Naive B cell (primary cell): ENCODE measurements around the gene TMEM213. TPM values are rescaled to one million over a fixed set of nuclear protein-coding genes. Genes with fewer than 3 reads are reported as not detected.

Source experiments
- ATAC-seq, 2 donors: fragments of 150-1000 bp; cut with Tn5 transposase; 2 replicates each; pipeline ENCODE4 v1.10.0; 2021; ENCODE audit warnings: low read depth in 2 of 2, mild to moderate bottlenecking in 2 of 2, moderate library complexity in 2 of 2
- DNase-seq: peaks from one replicate; pipeline ENCODE4 v3.0.0; 2022
- H3K27ac Mint-ChIP-seq, 6 donors: one replicate each; pipeline ENCODE4 v1.8.0; 2020 to 2022; ENCODE audit warnings: mild to moderate bottlenecking in 6 of 6, mixed read lengths in 6 of 6, moderate library complexity in 5 of 6, inconsistent platforms in 2 of 6
- H3K27me3 Mint-ChIP-seq, 3 donors: one replicate each; pipeline ENCODE4 v1.8.0; 2021 to 2022; ENCODE audit warnings: mixed read lengths in 3 of 3, mild to moderate bottlenecking in 1 of 3
- H3K36me3 Mint-ChIP-seq, 2 donors: one replicate each; pipeline ENCODE4 v1.8.0; 2020 to 2022; ENCODE audit warnings: mixed read lengths in 2 of 2, inconsistent platforms in 1 of 2, mild to moderate bottlenecking in 1 of 2
- H3K4me1 Mint-ChIP-seq, 3 donors: one replicate each; pipeline ENCODE4 v1.8.0; 2020 to 2022; ENCODE audit warnings: mixed read lengths in 3 of 3, inconsistent platforms in 1 of 3, mild to moderate bottlenecking in 1 of 3, moderate library complexity in 1 of 3
- H3K4me3 Mint-ChIP-seq, 8 donors: one replicate each; pipeline ENCODE4 v1.8.0; 2020 to 2022; ENCODE audit warnings: mild to moderate bottlenecking in 8 of 8, mixed read lengths in 8 of 8, moderate library complexity in 8 of 8, inconsistent platforms in 2 of 8
- H3K9me3 Mint-ChIP-seq, 7 donors: one replicate each; pipeline ENCODE4 v1.8.0; 2020 to 2022; ENCODE audit warnings: mixed read lengths in 7 of 7, mild to moderate bottlenecking in 5 of 7, inconsistent platforms in 2 of 7, moderate library complexity in 1 of 7
- polyA plus RNA-seq, 6 donors: library from polyadenylated mRNA; unstranded; fragments of 300-500 nt; fragmentation: Illumina TruSeq; gene quantifications; one replicate each; pipeline ENCODE4 v1.2.3, GENCODE V29; 2021; ENCODE audit warnings: low read depth in 6 of 6

Gene TMEM213
- polyA plus RNA-seq, 6 donors from 2014 or later = not detected

- Mint-ChIP-seq H3K4me1 (no peaks in the 10 kb centered on the region), H3K9me3 (no peaks in the 10 kb centered on the region), H3K4me3 (no peak overlapping the region), H3K27ac (no peak overlapping the region), H3K36me3 (no peaks in the 10 kb centered on the region), H3K27me3 (no peaks in the 10 kb centered on the region)
- no peak for ATAC-seq
- DNase-seq = no peak
Measured at GRCh38 chr7:138875794-138876193, 78.0 kb downstream of the TMEM213 start.

- no peaks in the 10 kb centered on the region for H3K4me1 Mint-ChIP-seq
- H3K9me3 Mint-ChIP-seq = no peaks in the 10 kb centered on the region
- no peak overlapping the region for H3K27ac Mint-ChIP-seq
- DNase-seq (no peak), ATAC-seq (no peak)
- no peaks in the 10 kb centered on the region for H3K27me3 Mint-ChIP-seq
- no peak overlapping the region for H3K4me3 Mint-ChIP-seq
- H3K36me3 Mint-ChIP-seq = no peaks in the 10 kb centered on the region
Measured at GRCh38 chr7:138876326-138876725, 78.5 kb downstream of the TMEM213 start.

- no peaks in the 10 kb centered on the region for H3K36me3 Mint-ChIP-seq
- H3K4me1 Mint-ChIP-seq = no peaks in the 10 kb centered on the region
- DNase-seq (no peak), ATAC-seq (no peak)
- no peak overlapping the region for H3K27ac Mint-ChIP-seq
- H3K4me3 Mint-ChIP-seq = no peak overlapping the region
- H3K9me3 Mint-ChIP-seq = no peaks in the 10 kb centered on the region
- H3K27me3 Mint-ChIP-seq = no peaks in the 10 kb centered on the region
Measured at GRCh38 chr7:138878051-138878450, 80.3 kb downstream of the TMEM213 start.

- Mint-ChIP-seq H3K27me3 (no peaks in the 10 kb centered on the region), H3K4me3 (no peak overlapping the region), H3K36me3 (no peaks in the 10 kb centered on the region), H3K4me1 (no peaks in the 10 kb centered on the region), H3K27ac (no peak overlapping the region), H3K9me3 (no peaks in the 10 kb centered on the region)
- DNase-seq = no peak
- no peak for ATAC-seq
Measured at GRCh38 chr7:138878856-138879255, 81.1 kb downstream of the TMEM213 start.

- Mint-ChIP-seq H3K9me3 (no peaks in the 10 kb centered on the region), H3K36me3 (no peaks in the 10 kb centered on the region), H3K27me3 (no peaks in the 10 kb centered on the region), H3K4me3 (no peak overlapping the region), H3K4me1 (no peaks in the 10 kb centered on the region), H3K27ac (no peak overlapping the region)
- ATAC-seq (no peak), DNase-seq (no peak)
Measured at GRCh38 chr7:138879356-138879755, 81.6 kb downstream of the TMEM213 start.

- no peaks in the 10 kb centered on the region for H3K9me3 Mint-ChIP-seq
- H3K4me3 Mint-ChIP-seq = no peak overlapping the region
- H3K27ac Mint-ChIP-seq = peak overlapping the region in 1 of 6 donors; percentile 80
- ATAC-seq (no peak), DNase-seq (no peak)
- H3K4me1 Mint-ChIP-seq = no peaks in the 10 kb centered on the region
- H3K36me3 Mint-ChIP-seq = no peaks in the 10 kb centered on the region
- H3K27me3 Mint-ChIP-seq = no peaks in the 10 kb centered on the region
Measured at GRCh38 chr7:138880881-138881578, 83.2 kb downstream of the TMEM213 start.

- ATAC-seq (no peak), DNase-seq (no peak)
- no peaks in the 10 kb centered on the region for H3K9me3 Mint-ChIP-seq
- no peaks in the 10 kb centered on the region for H3K36me3 Mint-ChIP-seq
- no peaks in the 10 kb centered on the region for H3K27me3 Mint-ChIP-seq
- H3K27ac Mint-ChIP-seq = peak overlapping the region in 1 of 6 donors; percentile 73
- H3K4me1 Mint-ChIP-seq = peaks cover 0 to 5% (median 0%) of the 10 kb centered on the region in 3 donors
- H3K4me3 Mint-ChIP-seq = no peak overlapping the region
Measured at GRCh38 chr7:138881579-138882188, 83.9 kb downstream of the TMEM213 start.

GRCh38 chr7:138882249-138882648, 84.5 kb downstream of the TMEM213 start:
- no peak for DNase-seq
- H3K4me3 Mint-ChIP-seq = no peak overlapping the region
- H3K4me1 Mint-ChIP-seq = peaks cover 0 to 5% (median 0%) of the 10 kb centered on the region in 3 donors

GRCh38 chr7:138885383-138886147, 87.8 kb downstream of the TMEM213 start:
- Mint-ChIP-seq H3K36me3 (no peaks in the 10 kb centered on the region), H3K27ac (peak overlapping the region in 1 of 6 donors; percentile 56), H3K9me3 (no peaks in the 10 kb centered on the region), H3K4me3 (no peak overlapping the region), H3K27me3 (no peaks in the 10 kb centered on the region), H3K4me1 (peaks cover 0 to 5% (median 0%) of the 10 kb centered on the region in 3 donors)
- ATAC-seq = no peak
- DNase-seq = no peak

More at GRCh38 chr7:138882249-138882648, 84.5 kb downstream of the TMEM213 start:
- H3K27ac Mint-ChIP-seq = peak overlapping the region in 4 of 6 donors; percentile 4 to 92 (median 38)
- H3K27me3 Mint-ChIP-seq = no peaks in the 10 kb centered on the region
- no peaks in the 10 kb centered on the region for H3K9me3 Mint-ChIP-seq
- no peaks in the 10 kb centered on the region for H3K36me3 Mint-ChIP-seq
- ATAC-seq = no peak

GRCh38 chr7:138886501-138886917, 88.7 kb downstream of the TMEM213 start:
- DNase-seq (peak; percentile 50), ATAC-seq (peak; percentile 82 to 92)
- no peaks in the 10 kb centered on the region for H3K27me3 Mint-ChIP-seq
- no peaks in the 10 kb centered on the region for H3K36me3 Mint-ChIP-seq
- no peak overlapping the region for H3K4me3 Mint-ChIP-seq
- peaks cover 0 to 5% (median 0%) of the 10 kb centered on the region in 3 donors for H3K4me1 Mint-ChIP-seq
- H3K9me3 Mint-ChIP-seq = no peaks in the 10 kb centered on the region
- H3K27ac Mint-ChIP-seq = peak overlapping the region in 1 of 6 donors; percentile 47

- no peaks in the 10 kb centered on the region for H3K27me3 Mint-ChIP-seq
- no peak overlapping the region for H3K4me3 Mint-ChIP-seq
- H3K9me3 Mint-ChIP-seq = no peaks in the 10 kb centered on the region
- no peaks in the 10 kb centered on the region for H3K36me3 Mint-ChIP-seq
- ATAC-seq = no peak
- DNase-seq = no peak
- peaks cover 0 to 5% (median 0%) of the 10 kb centered on the region in 3 donors for H3K4me1 Mint-ChIP-seq
- H3K27ac Mint-ChIP-seq = no peak overlapping the region
Measured at GRCh38 chr7:138887085-138887710, 89.4 kb downstream of the TMEM213 start.
